ENCODE data around the gene LRPAP1.

DNA sequence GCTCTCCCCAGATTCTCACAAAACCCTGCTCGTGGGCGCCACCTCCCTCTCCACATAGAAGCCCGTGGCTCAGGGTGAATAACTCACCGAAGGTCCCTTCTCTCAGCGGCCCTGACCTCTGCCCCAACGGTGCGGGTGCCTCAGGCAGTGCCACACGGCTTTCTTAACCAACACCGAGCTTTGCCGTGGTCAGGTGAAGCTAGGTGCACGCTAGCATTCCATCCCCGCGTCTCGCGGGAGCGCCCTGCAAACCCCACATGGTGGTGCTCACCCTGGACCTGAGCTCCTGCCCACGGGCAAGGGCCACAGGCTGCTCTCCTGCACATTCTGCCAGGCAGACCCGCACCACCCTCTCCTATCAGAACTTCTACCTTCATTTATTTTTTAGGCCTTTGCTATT, 18.4 kb downstream of the LRPAP1 start:
- TF ChIP-seq CTCF (IDR thresholded peaks at IDR 0.05) = no peak
- TF ChIP-seq POLR2A (IDR thresholded peaks at IDR 0.05) = no peak
- no peak for TF ChIP-seq EP300 (IDR thresholded peaks at IDR 0.05)

Measured in ovary (tissue), 3 donors.